GM21390 (cell line): ENCODE data around the gene CELSR3.

Experiments
- ATAC-seq: cut with Tn5 transposase; IDR thresholded peaks from one replicate; pipeline ENCODE4 v1.9.1; 2021; ENCODE audit not compliant: unreplicated experiment

The CELSR3 gene

DNA sequence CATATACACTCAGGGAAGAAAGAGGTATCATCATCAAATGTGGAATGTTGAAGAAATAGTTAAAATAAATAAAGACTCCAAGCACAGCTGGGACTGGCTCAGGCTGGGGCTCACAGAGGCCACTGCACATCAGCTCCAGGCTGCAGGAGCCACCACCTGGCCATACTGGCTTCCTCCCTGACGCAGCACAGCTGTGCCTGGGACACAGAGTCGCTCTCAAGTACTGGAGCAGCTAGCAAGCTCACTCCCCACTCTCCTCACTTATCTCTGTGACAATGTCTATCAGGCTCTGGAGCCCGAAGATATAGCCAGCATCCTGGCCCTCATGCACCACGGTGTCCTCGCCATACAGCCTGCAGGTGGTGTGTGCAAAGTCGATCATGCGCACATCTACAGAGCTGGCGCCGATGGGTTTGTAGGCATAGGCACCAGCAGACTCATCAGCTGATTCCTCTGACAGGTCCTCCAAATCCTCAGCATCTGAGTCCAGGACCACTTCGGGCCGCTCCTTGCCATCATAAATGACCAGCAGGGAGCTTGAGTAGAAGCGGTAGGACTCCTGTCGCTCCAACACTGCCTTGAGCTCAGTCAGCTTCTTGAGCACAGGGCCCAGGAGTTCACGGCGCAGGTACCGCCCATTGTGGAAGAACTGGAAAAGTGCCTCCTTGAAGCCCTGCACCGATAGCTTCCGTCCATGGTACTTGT is 25.5 kb upstream of the CELSR3 start:
- ATAC-seq = no peak

- no peak for ATAC-seq
Observed at GRCh38 chr3:48687220-48687678, 24.6 kb upstream of the CELSR3 start.

GRCh38 chr3:48686538-48687219 is 24.0 kb upstream of the CELSR3 start:
- ATAC-seq = no peak

GRCh38 chr3:48685603-48686511 is 23.2 kb upstream of the CELSR3 start, which contains the start of gene NCKIPSD:
TSS of gene NCKIPSD (minus strand) at chr3:48685915. CDS start at chr3:48685807, 108 bp downstream.
- ATAC-seq = peak; percentile 71

DNA sequence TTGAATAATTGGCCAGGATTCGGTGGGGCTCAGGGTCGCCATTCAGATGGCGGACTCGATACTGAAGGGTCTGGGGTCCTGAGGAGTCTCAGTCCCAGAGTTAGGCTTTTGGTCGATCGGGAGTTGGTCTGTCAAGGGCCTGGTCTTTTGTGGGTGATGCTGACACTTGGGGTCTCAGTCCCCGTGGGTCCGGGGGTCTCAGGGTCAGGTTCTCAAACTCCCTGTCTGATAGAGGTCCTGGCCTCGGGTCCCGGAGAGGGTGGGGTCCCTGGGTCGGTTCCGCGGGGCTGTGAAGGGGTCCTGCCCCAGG is 22.6 kb upstream of the CELSR3 start:
- no peak for ATAC-seq

GRCh38 chr3:48684480-48685143 is 21.9 kb upstream of the CELSR3 start:
- no peak for ATAC-seq

- no peak for ATAC-seq
Observed at GRCh38 chr3:48684054-48684349, 21.3 kb upstream of the CELSR3 start.

DNA sequence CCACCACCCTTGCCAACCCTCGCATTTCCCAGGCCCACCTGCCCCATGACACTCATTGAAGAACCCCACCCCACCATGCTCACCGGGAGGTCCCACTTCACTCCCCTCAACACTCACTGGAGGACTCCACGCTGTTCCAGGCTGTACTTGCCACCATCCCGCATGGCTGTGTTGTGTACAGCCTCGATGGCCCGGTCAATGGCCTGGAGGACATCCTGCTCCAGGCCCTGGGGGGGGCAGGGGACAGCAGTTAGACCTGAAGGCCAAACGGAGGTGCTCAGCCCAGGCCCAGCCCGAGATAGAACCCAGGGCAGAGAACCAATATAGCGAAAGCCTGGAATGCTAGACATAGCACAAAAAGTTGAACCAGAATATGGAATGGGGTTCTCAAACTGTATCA is 20.1 kb upstream of the CELSR3 start:
- no peak for ATAC-seq

- no peak for ATAC-seq
Observed at GRCh38 chr3:48681974-48682610, 19.4 kb upstream of the CELSR3 start.

GRCh38 chr3:48681541-48681880 is 18.8 kb upstream of the CELSR3 start:
- no peak for ATAC-seq

DNA sequence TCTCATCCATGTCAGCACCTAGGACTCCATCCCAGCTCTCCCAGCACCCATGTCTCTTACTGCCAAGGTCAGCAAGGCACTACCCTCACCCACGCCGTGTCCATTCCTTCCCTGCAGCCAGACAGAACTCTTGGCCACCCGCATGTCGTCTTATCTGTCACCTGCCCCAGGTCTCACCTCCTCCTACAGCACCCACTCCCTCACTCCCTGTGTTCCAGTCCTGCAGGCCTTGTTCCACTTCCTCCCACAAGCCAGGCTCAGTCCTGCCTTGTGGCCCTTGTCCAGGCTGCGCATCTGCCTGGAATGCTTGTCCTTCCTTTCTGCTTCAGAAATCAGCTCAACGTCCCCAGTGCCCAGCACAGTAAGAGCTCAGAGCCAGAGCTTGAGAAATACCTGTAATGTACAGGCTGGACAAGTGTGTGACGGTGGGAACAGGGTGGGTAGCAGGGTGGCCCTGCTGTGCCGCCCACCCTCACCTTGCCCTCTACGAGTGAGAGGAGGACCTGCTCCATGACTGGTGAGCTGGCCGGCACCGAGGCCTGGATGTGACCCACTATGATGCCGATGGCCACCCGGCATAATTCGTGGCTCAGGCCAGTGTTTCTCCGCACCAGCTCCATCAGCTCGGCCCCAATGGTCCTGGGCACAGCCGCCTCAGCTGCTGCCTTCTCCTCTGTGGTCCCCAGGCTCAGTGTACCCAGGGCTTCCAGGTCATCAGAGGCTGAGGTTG is 18.3 kb upstream of the CELSR3 start:
- no peak for ATAC-seq

- no peak for ATAC-seq
Observed at GRCh38 chr3:48679411-48680391, 17.0 kb upstream of the CELSR3 start.

GRCh38 chr3:48678566-48679380 is 16.1 kb upstream of the CELSR3 start:
- ATAC-seq = no peak

- no peak for ATAC-seq
Observed at GRCh38 chr3:48678056-48678455, 15.4 kb upstream of the CELSR3 start.

GRCh38 chr3:48674505-48674904 is 11.8 kb upstream of the CELSR3 start:
- ATAC-seq = no peak

DNA sequence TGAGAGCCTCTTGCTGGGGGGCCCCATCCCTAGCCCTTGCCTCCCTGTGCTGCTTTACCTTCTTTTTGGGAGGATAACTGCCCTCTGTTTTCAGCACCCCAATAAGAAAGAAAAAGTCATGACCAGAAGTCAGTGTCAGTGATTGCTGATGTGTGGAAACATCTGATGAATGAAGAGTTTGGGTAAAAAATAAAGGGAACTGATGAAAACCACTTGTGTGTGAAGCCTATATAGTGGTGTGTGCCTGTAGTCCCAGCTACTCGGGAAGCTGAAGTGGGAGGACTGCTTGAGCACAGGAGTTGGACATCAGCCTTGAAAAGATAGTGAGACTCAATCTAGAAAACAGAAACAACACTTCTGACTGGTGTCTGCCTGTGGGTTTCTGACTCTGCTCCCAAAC is 9.8 kb upstream of the CELSR3 start:
- no peak for ATAC-seq

- ATAC-seq = no peak
Observed at GRCh38 chr3:48664929-48665328, 2.2 kb upstream of the CELSR3 start.

DNA sequence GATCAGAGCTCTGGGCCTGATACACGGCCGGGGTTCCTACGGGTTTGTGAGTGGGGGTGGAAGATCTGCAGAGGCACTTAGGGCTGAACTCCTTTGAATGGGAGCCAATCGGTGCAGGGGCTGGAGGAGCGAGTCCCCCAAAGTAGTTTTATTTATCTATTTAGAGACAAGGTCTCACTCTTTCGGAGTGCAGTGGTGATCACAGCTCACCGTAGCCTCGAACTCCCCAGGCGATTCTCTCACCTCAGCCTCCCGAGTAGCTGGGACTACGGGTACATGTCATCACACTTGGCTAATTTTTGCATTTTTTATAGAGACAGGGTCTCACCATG is 1.6 kb upstream of the CELSR3 start:
- no peak for ATAC-seq
